CD4-positive, alpha-beta T cell treated with Interleukin-17A for 1 hour (primary cell): ENCODE results near the gene MAGI2.

Source experiments
- DNase-seq: peaks from one replicate; pipeline ENCODE4 v3.0.0-alpha.2; 2020

The MAGI2 gene

GRCh38 chr7:78148166-78148894, 1305.1 kb downstream of the MAGI2 start:
- no peak for DNase-seq

GRCh38 chr7:78146546-78146945, 1306.9 kb downstream of the MAGI2 start:
- DNase-seq, result no peak

GRCh38 chr7:78143661-78144060, 1309.8 kb downstream of the MAGI2 start:
- DNase-seq, result no peak

- no peak for DNase-seq
These were observed 1311.8 kb downstream of the MAGI2 start for GRCh38 chr7:78141522-78142281.

GRCh38 chr7:78140109-78140508, 1313.4 kb downstream of the MAGI2 start:
- DNase-seq, result no peak

GRCh38 chr7:78139335-78139734, 1314.1 kb downstream of the MAGI2 start:
- no peak for DNase-seq

- DNase-seq, result no peak
These were observed 1318.7 kb downstream of the MAGI2 start for GRCh38 chr7:78134774-78135173.

- DNase-seq, result no peak
These were observed 1319.2 kb downstream of the MAGI2 start for GRCh38 chr7:78134256-78134655.

- no peak for DNase-seq
These were observed 1322.8 kb downstream of the MAGI2 start for GRCh38 chr7:78130446-78131215.

- no peak for DNase-seq
These were observed 1323.6 kb downstream of the MAGI2 start for GRCh38 chr7:78129865-78130264.

- DNase-seq, result no peak
These were observed 1326.5 kb downstream of the MAGI2 start for GRCh38 chr7:78127009-78127408.

GRCh38 chr7:78125884-78126283, 1327.6 kb downstream of the MAGI2 start:
- DNase-seq, result no peak

- DNase-seq, result no peak
These were observed 1329.3 kb downstream of the MAGI2 start for GRCh38 chr7:78124216-78124615.

GRCh38 chr7:78121888-78122287, 1331.6 kb downstream of the MAGI2 start:
- no peak for DNase-seq

- no peak for DNase-seq
These were observed 1335.0 kb downstream of the MAGI2 start for GRCh38 chr7:78118470-78118869.

GRCh38 chr7:78115876-78116275, 1337.6 kb downstream of the MAGI2 start:
- no peak for DNase-seq

- DNase-seq, result no peak
These were observed 1338.5 kb downstream of the MAGI2 start for GRCh38 chr7:78114993-78115392.

GRCh38 chr7:78112488-78112887, 1341.0 kb downstream of the MAGI2 start:
- DNase-seq, result no peak

GRCh38 chr7:78111386-78111785, 1342.1 kb downstream of the MAGI2 start:
- DNase-seq, result no peak

GRCh38 chr7:78103475-78103874, 1350.0 kb downstream of the MAGI2 start:
- DNase-seq, result no peak

- no peak for DNase-seq
These were observed 1352.4 kb downstream of the MAGI2 start for GRCh38 chr7:78101076-78101475.

- no peak for DNase-seq
These were observed 1353.6 kb downstream of the MAGI2 start for GRCh38 chr7:78099715-78100394.

GRCh38 chr7:78095549-78095948, 1357.9 kb downstream of the MAGI2 start:
- no peak for DNase-seq
